Epidermal melanocyte (primary cell): ENCODE results near the gene IMPDH1.

Experiments
- DNase-seq: peaks from one replicate; pipeline ENCODE4 v3.0.0; 2011; ENCODE audit warnings: low spot score; ENCODE audit not compliant: insufficient read length

The IMPDH1 gene

GRCh38 chr7:128434413-128435326 lies 24.9 kb upstream of the IMPDH1 start:
- DNase-seq: no peak

- no peak for DNase-seq
These were observed 22.0 kb upstream of the IMPDH1 start for GRCh38 chr7:128431754-128432153.

- no peak for DNase-seq
These were observed 21.4 kb upstream of the IMPDH1 start for GRCh38 chr7:128431221-128431620.

DNA sequence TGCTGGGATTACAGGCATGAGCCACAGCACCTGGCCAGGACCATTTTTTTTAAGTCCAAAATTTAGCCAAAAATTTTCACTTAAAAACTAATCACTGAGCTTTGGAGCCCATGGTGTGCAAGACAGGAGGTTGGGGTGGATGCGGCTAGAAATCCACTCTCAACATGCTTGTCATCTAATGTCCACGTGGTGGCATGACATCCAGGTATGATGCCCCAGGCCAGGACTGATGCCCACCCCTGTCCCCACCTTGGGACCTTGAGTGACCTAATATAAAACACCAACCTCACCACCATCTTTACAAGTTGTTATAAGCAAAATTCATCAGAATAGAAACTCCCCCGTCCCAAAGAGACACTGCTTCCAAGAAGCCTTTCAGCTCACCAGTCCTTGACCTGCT lies 20.4 kb upstream of the IMPDH1 start:
- no peak for DNase-seq

- no peak for DNase-seq
These were observed 17.6 kb upstream of the IMPDH1 start for GRCh38 chr7:128427289-128427891.

- DNase-seq: peak; percentile 76
These were observed 16.1 kb upstream of the IMPDH1 start for GRCh38 chr7:128425850-128426249.

DNA sequence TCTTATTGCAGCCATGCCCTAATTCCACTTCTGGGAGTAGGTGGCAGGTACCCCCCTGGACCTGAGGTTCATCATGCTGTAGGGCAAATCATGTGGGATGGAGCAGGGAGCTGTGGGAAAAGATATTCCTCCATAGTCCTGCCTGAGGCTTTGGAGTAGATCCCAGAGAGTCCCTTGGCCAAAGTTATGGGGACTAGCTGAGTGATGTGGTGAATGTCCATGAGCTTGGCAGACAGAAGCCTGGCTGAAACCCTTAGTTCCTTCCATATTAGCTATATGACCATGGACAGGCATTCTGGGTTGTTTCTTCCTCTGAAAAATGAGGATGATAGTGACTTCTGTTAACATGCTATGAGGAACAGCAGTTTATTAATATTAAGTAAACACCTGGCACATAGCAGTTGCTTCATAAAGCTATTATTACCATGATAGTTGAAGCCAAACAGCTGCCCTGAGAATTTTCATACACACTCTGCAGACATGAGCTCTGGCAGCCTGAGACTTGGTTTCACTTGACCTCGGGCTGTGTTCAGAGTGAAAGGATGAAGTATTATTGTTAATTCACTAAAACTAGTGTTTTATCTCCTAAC lies 15.0 kb upstream of the IMPDH1 start:
- DNase-seq: no peak

GRCh38 chr7:128422842-128423241 lies 13.1 kb upstream of the IMPDH1 start:
- DNase-seq: no peak

DNA sequence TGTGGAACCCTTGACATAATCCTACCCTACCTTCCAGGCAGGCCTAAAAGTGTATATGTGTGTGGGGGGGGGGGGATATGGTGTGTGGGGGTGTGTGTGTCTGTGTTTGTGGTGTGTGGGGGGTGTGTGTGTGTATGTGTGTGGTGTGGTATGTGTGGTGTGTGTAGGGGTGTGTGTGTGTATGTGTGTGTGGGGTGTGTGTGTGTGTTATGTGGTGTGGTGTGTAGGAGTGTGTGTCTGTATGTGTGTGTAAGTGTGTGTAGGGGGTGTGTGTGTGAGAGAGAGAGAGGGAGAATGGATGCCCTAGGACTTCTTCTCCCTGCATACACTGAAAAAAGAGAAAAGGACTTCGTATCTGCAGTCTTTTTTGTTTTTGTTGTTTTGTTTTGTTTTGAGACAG lies 12.3 kb upstream of the IMPDH1 start:
- no peak for DNase-seq

- DNase-seq: no peak
These were observed 11.6 kb upstream of the IMPDH1 start for GRCh38 chr7:128421384-128421783.

- no peak for DNase-seq
These were observed 11.0 kb upstream of the IMPDH1 start for GRCh38 chr7:128420773-128421172.

- no peak for DNase-seq
These were observed 9.5 kb upstream of the IMPDH1 start for GRCh38 chr7:128419257-128419656.

GRCh38 chr7:128417071-128417470 lies 7.3 kb upstream of the IMPDH1 start:
- DNase-seq: no peak

- DNase-seq: no peak
These were observed 5.5 kb upstream of the IMPDH1 start for GRCh38 chr7:128415217-128415785.

GRCh38 chr7:128410451-128410753 lies 620 bp upstream of the IMPDH1 start:
- no peak for DNase-seq

- DNase-seq: no peak
These were observed 830 bp downstream of the IMPDH1 start for GRCh38 chr7:128408709-128409595.

- DNase-seq: no peak
These were observed 1.8 kb downstream of the IMPDH1 start for GRCh38 chr7:128407751-128408708.

- DNase-seq: no peak
These were observed 2.6 kb downstream of the IMPDH1 start for GRCh38 chr7:128407233-128407589.

DNA sequence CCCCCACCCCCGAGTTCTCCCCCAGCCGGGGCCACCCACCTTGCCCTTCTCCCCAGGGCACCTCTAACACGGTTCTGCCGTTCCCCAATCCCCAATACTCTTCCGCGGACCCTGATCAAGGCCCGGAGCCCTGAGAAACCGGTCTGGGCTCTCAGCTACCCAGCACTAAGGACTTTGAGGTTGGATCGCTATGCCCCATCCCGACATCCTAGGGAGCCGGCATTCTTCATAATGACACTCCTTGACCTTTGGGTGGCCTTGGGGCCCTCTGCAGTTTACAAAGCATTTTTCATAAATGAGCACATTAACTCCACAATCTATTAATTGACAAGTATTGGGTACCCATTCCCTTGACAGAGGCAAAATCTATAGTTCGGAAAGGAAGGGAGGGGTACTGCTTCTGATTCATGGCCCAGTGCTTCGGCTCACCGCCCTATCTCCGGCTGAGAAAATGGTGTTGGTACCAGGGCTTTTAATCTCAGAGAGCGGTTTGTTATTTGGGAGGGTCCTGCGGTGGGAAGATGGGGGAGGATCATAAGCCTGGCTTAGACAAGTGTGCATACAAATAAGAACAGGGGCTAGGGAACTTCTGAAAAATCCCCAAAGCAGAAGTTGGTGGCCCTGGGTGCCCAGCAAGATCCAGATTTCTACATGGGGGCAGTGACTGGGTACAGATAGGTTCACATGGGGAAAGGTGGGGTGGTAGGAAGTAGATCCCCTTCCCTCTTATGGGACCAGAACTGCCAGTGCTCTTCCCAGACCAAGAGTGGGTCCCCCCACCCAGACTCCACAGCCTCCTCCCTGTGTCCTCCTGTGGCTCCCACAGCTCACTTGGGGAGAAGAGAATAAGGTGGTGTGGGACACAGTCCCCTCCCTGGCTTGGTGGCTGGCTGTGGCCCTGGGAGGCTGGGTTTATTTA lies 3.2 kb downstream of the IMPDH1 start:
- no peak for DNase-seq
